K562 (cell line): Measurements from ENCODE around the gene SLMAP. TPM values are rescaled to one million over a fixed set of nuclear protein-coding genes. Genes with fewer than 3 reads are reported as not detected.
A peak's percentile ranks its signal among the peaks of the same experiment; 100 is the strongest.

Source experiments
- ARID4B ChIP-seq: sonication (generic); formaldehyde crosslinking; IDR thresholded peaks from 2 replicates; pipeline ENCODE4 v1.8.0; 2022; ENCODE audit warnings: mild to moderate bottlenecking, missing genetic modification reagents
- BCL6 ChIP-seq: fragments of 250-450 bp; sonication (Bioruptor Pico); IDR thresholded peaks from 2 replicates; pipeline ENCODE4 v1.4.0; 2020
- CBFB ChIP-seq: sonication (generic); formaldehyde crosslinking; IDR thresholded peaks from 2 replicates; pipeline ENCODE4 v1.4.0; 2020; ENCODE audit warnings: mild to moderate bottlenecking, missing genetic modification reagents
- CBX1 ChIP-seq: sonication (generic); IDR thresholded peaks from 2 replicates; pipeline ENCODE4 v1.6.1; 2016; ENCODE audit warnings: antibody characterized with exemption, low read depth, mild to moderate bottlenecking
- CREM ChIP-seq: IDR thresholded peaks from 2 replicates; pipeline ENCODE4 v1.6.1; 2014; ENCODE audit warnings: antibody characterized with exemption, low read depth
- NFIX ChIP-seq: fragments of 250-450 bp; sonication (Bioruptor Pico); IDR thresholded peaks from 2 replicates; pipeline ENCODE4 v1.4.0; 2020; ENCODE audit warnings: low read depth, mild to moderate bottlenecking, moderate library complexity
- NR2F6 ChIP-seq: fragments of 450-650 bp; formaldehyde crosslinking; IDR thresholded peaks from 2 replicates; pipeline ENCODE4 v1.4.0; 2020; ENCODE audit warnings: mild to moderate bottlenecking
- PHTF2 ChIP-seq: fragments of 250-450 bp; sonication (Bioruptor Pico); IDR thresholded peaks from 2 replicates; pipeline ENCODE4 v1.5.0; 2021; ENCODE audit warnings: mild to moderate bottlenecking
- SREBF1 ChIP-seq: fragments of 150-350 bp; IDR thresholded peaks from 2 replicates; pipeline ENCODE4 v1.6.1; 2014; ENCODE audit warnings: antibody characterized with exemption, low read depth, low read length, borderline replicate concordance
- SRSF7 ChIP-seq: fragments of 200-400 bp; formaldehyde crosslinking; optimal IDR thresholded peaks from 2 replicates; pipeline ENCODE3; 2017; ENCODE audit warnings: mild to moderate bottlenecking, low read depth, low read length
- TAF1 ChIP-seq: IDR thresholded peaks from 2 replicates; pipeline ENCODE4 v1.6.1; 2011; ENCODE audit warnings: mild to moderate bottlenecking, low read length, moderate library complexity; ENCODE audit not compliant: insufficient read depth, control insufficient read depth, severe bottlenecking; ENCODE audit errors: extremely low read depth
- ZNF175 ChIP-seq: fragments of 200-800 bp; sonication (Bioruptor generic); IDR thresholded peaks from 2 replicates; pipeline ENCODE4 v1.6.1; 2016; ENCODE audit warnings: low read depth, mild to moderate bottlenecking, missing genetic modification characterization, missing compliant biosample characterization
- polyA plus RNA-seq, 8 experiments: library from polyadenylated mRNA; depleted of rRNA in 4 of 8; stranded (reverse) in 5 of 8; unstranded in 3 of 8; fragments of >200 nt; fragmentation: Nextera tagmentation in 2 of 8; fragmentation: Illumina TruSeq in 1 of 8; extraction: Ambion mirVana in 2 of 8; extraction: Trizol in 1 of 8; gene quantifications; 2 replicates each; pipeline versions ENCODE4 v1.2.1 to v1.2.3, GENCODE V29; 2011 to 2014; ENCODE audit warnings: inconsistent platforms in 1 of 8, missing spikeins in 1 of 8
- total RNA-seq, 7 experiments: library from RNA; depleted of rRNA in 6 of 7; stranded (reverse); fragments of >200 nt in 6 of 7; fragmentation: Illumina TruSeq in 2 of 7; extraction: Trizol in 2 of 7; gene quantifications; 2 replicates each; pipeline versions ENCODE4 v1.2.1 to v1.2.3, GENCODE V29; 2011 to 2021; ENCODE audit warnings: low replicate concordance in 1 of 7
- TF ChIP-seq, protein P1 (sequence below), 2 experiments: IDR thresholded peaks in 1 of 2; conservative IDR thresholded peaks in 1 of 2; 2 replicates each; pipeline ENCODE4 v1.6.1; 2016; ENCODE audit warnings: low read depth in 2 of 2, mild to moderate bottlenecking in 1 of 2, missing compliant biosample characterization in 1 of 2, missing genetic modification characterization in 1 of 2, moderate library complexity in 1 of 2
- TF ChIP-seq, protein P2 (sequence below): sonication (generic); formaldehyde crosslinking; IDR thresholded peaks from 2 replicates; pipeline ENCODE4 v1.8.1; 2023; ENCODE audit warnings: missing genetic modification reagents, mild to moderate bottlenecking, borderline replicate concordance
- TF ChIP-seq, protein P3 (sequence below): sonication (generic); formaldehyde crosslinking; IDR thresholded peaks from 2 replicates; pipeline ENCODE4 v1.8.0; 2023; ENCODE audit warnings: mild to moderate bottlenecking, missing genetic modification reagents

Gene SLMAP
- total and polyA plus RNA-seq, 9 of the 15 experiments (the other 6 are each of a cell fraction or from before 2014, with no cell fraction given), result 12.1 to 50.7 (median 28.3) TPM

GRCh38 chr3:57935539-57935938 lies 179.4 kb downstream of the SLMAP start (continued):
- TF ChIP-seq, protein P1, sequence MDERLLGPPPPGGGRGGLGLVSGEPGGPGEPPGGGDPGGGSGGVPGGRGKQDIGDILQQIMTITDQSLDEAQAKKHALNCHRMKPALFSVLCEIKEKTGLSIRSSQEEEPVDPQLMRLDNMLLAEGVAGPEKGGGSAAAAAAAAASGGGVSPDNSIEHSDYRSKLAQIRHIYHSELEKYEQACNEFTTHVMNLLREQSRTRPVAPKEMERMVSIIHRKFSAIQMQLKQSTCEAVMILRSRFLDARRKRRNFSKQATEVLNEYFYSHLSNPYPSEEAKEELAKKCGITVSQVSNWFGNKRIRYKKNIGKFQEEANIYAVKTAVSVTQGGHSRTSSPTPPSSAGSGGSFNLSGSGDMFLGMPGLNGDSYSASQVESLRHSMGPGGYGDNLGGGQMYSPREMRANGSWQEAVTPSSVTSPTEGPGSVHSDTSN (CRISPR knock-in tag; IDR thresholded peaks at IDR 0.05; ENCODE audit: low read depth), result no peak
- TF ChIP-seq, protein P1 (tag; conservative IDR thresholded peaks at IDR 0.05; ENCODE audit: low read depth), result peak; percentile 47
- TF ChIP-seq, protein P2, sequence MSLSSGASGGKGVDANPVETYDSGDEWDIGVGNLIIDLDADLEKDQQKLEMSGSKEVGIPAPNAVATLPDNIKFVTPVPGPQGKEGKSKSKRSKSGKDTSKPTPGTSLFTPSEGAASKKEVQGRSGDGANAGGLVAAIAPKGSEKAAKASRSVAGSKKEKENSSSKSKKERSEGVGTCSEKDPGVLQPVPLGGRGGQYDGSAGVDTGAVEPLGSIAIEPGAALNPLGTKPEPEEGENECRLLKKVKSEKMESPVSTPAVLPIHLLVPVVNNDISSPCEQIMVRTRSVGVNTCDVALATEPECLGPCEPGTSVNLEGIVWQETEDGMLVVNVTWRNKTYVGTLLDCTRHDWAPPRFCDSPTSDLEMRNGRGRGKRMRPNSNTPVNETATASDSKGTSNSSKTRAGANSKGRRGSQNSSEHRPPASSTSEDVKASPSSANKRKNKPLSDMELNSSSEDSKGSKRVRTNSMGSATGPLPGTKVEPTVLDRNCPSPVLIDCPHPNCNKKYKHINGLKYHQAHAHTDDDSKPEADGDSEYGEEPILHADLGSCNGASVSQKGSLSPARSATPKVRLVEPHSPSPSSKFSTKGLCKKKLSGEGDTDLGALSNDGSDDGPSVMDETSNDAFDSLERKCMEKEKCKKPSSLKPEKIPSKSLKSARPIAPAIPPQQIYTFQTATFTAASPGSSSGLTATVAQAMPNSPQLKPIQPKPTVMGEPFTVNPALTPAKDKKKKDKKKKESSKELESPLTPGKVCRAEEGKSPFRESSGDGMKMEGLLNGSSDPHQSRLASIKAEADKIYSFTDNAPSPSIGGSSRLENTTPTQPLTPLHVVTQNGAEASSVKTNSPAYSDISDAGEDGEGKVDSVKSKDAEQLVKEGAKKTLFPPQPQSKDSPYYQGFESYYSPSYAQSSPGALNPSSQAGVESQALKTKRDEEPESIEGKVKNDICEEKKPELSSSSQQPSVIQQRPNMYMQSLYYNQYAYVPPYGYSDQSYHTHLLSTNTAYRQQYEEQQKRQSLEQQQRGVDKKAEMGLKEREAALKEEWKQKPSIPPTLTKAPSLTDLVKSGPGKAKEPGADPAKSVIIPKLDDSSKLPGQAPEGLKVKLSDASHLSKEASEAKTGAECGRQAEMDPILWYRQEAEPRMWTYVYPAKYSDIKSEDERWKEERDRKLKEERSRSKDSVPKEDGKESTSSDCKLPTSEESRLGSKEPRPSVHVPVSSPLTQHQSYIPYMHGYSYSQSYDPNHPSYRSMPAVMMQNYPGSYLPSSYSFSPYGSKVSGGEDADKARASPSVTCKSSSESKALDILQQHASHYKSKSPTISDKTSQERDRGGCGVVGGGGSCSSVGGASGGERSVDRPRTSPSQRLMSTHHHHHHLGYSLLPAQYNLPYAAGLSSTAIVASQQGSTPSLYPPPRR (CRISPR knock-in tag), result no peak
- TF ChIP-seq TAF1 (no peak), BCL6 (no peak), CBFB (CRISPR knock-in tag) (no peak), SRSF7 (no peak), NFIX (CRISPR knock-in tag) (no peak), ZNF175 (CRISPR knock-in tag) (no peak), NR2F6 (CRISPR knock-in tag) (no peak), SREBF1 (no peak), ARID4B (CRISPR knock-in tag) (no peak), PHTF2 (CRISPR knock-in tag) (no peak), CBX1 (no peak), CREM (peak; percentile 46)
- TF ChIP-seq, protein P3, sequence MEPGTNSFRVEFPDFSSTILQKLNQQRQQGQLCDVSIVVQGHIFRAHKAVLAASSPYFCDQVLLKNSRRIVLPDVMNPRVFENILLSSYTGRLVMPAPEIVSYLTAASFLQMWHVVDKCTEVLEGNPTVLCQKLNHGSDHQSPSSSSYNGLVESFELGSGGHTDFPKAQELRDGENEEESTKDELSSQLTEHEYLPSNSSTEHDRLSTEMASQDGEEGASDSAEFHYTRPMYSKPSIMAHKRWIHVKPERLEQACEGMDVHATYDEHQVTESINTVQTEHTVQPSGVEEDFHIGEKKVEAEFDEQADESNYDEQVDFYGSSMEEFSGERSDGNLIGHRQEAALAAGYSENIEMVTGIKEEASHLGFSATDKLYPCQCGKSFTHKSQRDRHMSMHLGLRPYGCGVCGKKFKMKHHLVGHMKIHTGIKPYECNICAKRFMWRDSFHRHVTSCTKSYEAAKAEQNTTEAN (CRISPR knock-in tag), result no peak
